Measurements from ENCODE around the gene CSRP3.

GRCh38 chr11:19225123-19225522, 23.3 kb upstream of the CSRP3 start:
- TF ChIP-seq ATF2 (tag by site-specific recombination; IDR thresholded peaks at IDR 0.05; ENCODE audit: low read depth) (no peak), CTCF (tag by site-specific recombination; IDR thresholded peaks at IDR 0.05) (no peak), MZF1 (tag by site-specific recombination; IDR thresholded peaks at IDR 0.05; ENCODE audit: borderline replicate concordance) (no peak), ZNF48 (tag by site-specific recombination; IDR thresholded peaks at IDR 0.05) (no peak), YY1 (tag by site-specific recombination; IDR thresholded peaks at IDR 0.05) (no peak), ZNF239 (tag by site-specific recombination; IDR thresholded peaks at IDR 0.05) (no peak)

Measured in HEK293 (cell line).